Smooth muscle cell (in vitro differentiated cells): Measurements from ENCODE around the gene SNRPA. TPM values are rescaled to one million over a fixed set of nuclear protein-coding genes. Genes with fewer than 3 reads are reported as not detected.

ENCODE experiments used
- DNase-seq: peaks from one replicate; lab custom pipeline; 2025; ENCODE audit not compliant: unreplicated experiment; lab: John Stamatoyannopoulos, UW
- H2AFZ ChIP-seq: fragments of 200-600 bp; sonication (generic); 2 replicates; pipeline ENCODE4 v1.6.0; 2016; ENCODE audit warnings: antibody characterized with exemption, low read depth, mild to moderate bottlenecking
- H3F3A ChIP-seq: fragments of 200-600 bp; sonication (generic); 2 replicates; pipeline ENCODE4 v1.6.0; 2017; ENCODE audit warnings: antibody characterized with exemption, low read depth
- H3K27ac ChIP-seq: fragments of 200-600 bp; sonication (generic); 2 replicates; pipeline ENCODE4 v1.5.1; 2016; ENCODE audit warnings: low read depth, mild to moderate bottlenecking
- H3K27me3 ChIP-seq: fragments of 200-600 bp; sonication (generic); 2 replicates; pipeline ENCODE4 v1.6.1; 2016; ENCODE audit warnings: low read depth, mild to moderate bottlenecking
- H3K36me3 ChIP-seq: fragments of 200-600 bp; sonication (generic); 2 replicates; pipeline ENCODE4 v1.5.1; 2016; ENCODE audit warnings: low read depth
- H3K4me1 ChIP-seq: fragments of 200-600 bp; sonication (generic); 2 replicates; pipeline ENCODE4 v1.5.1; 2016; ENCODE audit warnings: low read depth
- H3K4me2 ChIP-seq: fragments of 200-600 bp; sonication (generic); 2 replicates; pipeline ENCODE4 v1.6.0; 2016; ENCODE audit warnings: mild to moderate bottlenecking
- H3K4me3 ChIP-seq: fragments of 200-600 bp; sonication (generic); 2 replicates; pipeline ENCODE4 v1.5.1; 2016; ENCODE audit warnings: mild to moderate bottlenecking
- H3K79me2 ChIP-seq: fragments of 200-600 bp; sonication (generic); 2 replicates; pipeline ENCODE4 v1.6.0; 2016; ENCODE audit warnings: low read depth, mild to moderate bottlenecking
- H3K9ac ChIP-seq: fragments of 200-600 bp; sonication (generic); 2 replicates; pipeline ENCODE4 v1.6.0; 2016; ENCODE audit warnings: low read depth
- H3K9me3 ChIP-seq: fragments of 200-600 bp; sonication (generic); replicated peaks from 2 replicates; pipeline ENCODE4 v1.5.1; 2016; ENCODE audit warnings: low read depth
- H4K20me1 ChIP-seq: fragments of 200-600 bp; sonication (generic); 2 replicates; pipeline ENCODE4 v1.6.0; 2016; ENCODE audit warnings: low read depth
- WGBS: methylation state at CpG from one replicate; pipeline ENCODE4 v1.1.7; 2016; ENCODE audit warnings: low lambda C conversion rate; 5-methylcytosine and 5-hydroxymethylcytosine counted together
- polyA plus RNA-seq: library from polyadenylated mRNA; unstranded; fragments of >200 nt; fragmentation: Nextera tagmentation; extraction: Ambion mirVana; gene quantifications from 2 replicates; pipeline ENCODE4 v1.2.1, GENCODE V29; 2016
- total RNA-seq: library from RNA; depleted of rRNA; stranded (reverse); fragments of >200 nt; gene quantifications from 2 replicates; pipeline ENCODE4 v1.2.3, GENCODE V29; 2014
- TF ChIP-seq, protein P1 (sequence below): fragments of 200-600 bp; sonication (generic); IDR thresholded peaks from 2 replicates; pipeline ENCODE4 v1.5.1; 2017; ENCODE audit warnings: borderline replicate concordance, mild to moderate bottlenecking, antibody characterized with exemption; ENCODE audit not compliant: insufficient read depth, poor library complexity, severe bottlenecking

The SNRPA gene
- total and polyA plus RNA-seq, 2 experiments from 2014 or later, result 30.3 to 87.7 TPM

DNA sequence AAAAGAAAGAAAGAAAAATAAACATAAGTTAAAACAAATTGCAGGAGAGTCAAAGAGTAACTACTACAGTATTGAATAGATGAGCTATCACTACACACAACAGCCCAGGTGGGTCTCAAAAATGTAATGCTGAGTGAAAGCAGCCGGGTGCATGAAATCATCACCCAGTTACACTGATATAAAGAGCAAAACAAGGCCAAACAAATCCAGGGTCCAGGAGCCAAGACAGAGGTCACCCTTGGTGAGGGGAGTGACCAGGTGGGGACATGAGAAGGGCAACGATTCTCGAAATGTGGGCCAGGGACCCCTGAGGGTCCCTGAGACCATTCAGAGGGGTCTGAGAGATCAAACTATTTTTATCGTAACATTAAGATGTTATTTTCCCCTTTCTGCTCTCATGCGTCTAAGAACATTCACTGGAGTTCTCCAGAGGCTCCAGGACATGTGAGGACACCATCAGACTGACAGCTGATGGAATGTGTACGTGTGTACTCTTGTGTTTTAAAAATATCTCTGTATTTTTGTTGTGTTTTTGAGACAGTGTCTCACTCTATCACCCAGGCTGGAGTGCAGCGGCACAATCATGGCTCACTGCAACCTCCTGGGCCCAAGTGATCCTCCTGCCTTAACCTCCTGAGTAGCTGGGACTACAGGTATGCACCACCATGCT, 44.9 kb upstream of the SNRPA start:
- Histone ChIP-seq H4K20me1 (no peaks in the 10 kb centered on the region), H3K79me2 (peaks cover 3% of the 10 kb centered on the region), H3K4me1 (no peaks in the 10 kb centered on the region), H3K27me3 (no peaks in the 10 kb centered on the region), H3K9me3 (no peaks in the 10 kb centered on the region), H2AFZ (no peak overlapping the region), H3K27ac (no peak overlapping the region), H3K4me3 (no peak overlapping the region), H3F3A (no peaks in the 10 kb centered on the region), H3K36me3 (no peaks in the 10 kb centered on the region), H3K4me2 (no peak overlapping the region), H3K9ac (no peak overlapping the region)
- TF ChIP-seq, protein P1, sequence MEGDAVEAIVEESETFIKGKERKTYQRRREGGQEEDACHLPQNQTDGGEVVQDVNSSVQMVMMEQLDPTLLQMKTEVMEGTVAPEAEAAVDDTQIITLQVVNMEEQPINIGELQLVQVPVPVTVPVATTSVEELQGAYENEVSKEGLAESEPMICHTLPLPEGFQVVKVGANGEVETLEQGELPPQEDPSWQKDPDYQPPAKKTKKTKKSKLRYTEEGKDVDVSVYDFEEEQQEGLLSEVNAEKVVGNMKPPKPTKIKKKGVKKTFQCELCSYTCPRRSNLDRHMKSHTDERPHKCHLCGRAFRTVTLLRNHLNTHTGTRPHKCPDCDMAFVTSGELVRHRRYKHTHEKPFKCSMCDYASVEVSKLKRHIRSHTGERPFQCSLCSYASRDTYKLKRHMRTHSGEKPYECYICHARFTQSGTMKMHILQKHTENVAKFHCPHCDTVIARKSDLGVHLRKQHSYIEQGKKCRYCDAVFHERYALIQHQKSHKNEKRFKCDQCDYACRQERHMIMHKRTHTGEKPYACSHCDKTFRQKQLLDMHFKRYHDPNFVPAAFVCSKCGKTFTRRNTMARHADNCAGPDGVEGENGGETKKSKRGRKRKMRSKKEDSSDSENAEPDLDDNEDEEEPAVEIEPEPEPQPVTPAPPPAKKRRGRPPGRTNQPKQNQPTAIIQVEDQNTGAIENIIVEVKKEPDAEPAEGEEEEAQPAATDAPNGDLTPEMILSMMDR, result no peak
- WGBS, result 98% methylated on average over 7 of the region's 7 CpGs
- DNase-seq, result no peak

DNA sequence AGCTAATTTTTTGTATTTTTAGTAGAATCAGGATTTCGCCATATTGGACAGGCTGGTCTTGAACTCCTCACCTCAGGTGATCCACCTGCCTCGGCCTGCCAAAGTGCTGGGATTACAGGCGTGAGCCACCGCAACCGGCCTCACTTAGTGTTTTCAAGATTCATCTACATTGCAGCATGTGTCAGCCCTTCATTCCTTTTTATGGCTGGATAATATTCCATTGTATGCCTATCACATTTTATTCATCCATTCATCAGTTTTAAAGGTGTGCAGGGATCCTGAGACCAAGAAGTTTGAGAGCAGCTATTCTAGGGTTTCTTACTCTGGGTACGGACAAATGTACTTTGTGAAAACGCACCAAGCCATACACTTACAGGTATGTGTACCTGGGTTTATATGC, 43.4 kb upstream of the SNRPA start:
- TF ChIP-seq, protein P1, result no peak
- no peaks in the 10 kb centered on the region for H3K9me3 ChIP-seq
- no peaks in the 10 kb centered on the region for H4K20me1 ChIP-seq
- H3K27ac ChIP-seq, result no peak overlapping the region
- H3K4me2 ChIP-seq, result no peak overlapping the region
- no peak overlapping the region for H2AFZ ChIP-seq
- no peaks in the 10 kb centered on the region for H3F3A ChIP-seq
- H3K4me3 ChIP-seq, result no peak overlapping the region
- H3K4me1 ChIP-seq, result no peaks in the 10 kb centered on the region
- H3K36me3 ChIP-seq, result no peaks in the 10 kb centered on the region
- no peak overlapping the region for H3K9ac ChIP-seq
- H3K79me2 ChIP-seq, result peaks cover 3% of the 10 kb centered on the region
- 94% methylated on average over 7 of the region's 7 CpGs for WGBS
- H3K27me3 ChIP-seq, result no peaks in the 10 kb centered on the region
- DNase-seq, result no peak

DNA sequence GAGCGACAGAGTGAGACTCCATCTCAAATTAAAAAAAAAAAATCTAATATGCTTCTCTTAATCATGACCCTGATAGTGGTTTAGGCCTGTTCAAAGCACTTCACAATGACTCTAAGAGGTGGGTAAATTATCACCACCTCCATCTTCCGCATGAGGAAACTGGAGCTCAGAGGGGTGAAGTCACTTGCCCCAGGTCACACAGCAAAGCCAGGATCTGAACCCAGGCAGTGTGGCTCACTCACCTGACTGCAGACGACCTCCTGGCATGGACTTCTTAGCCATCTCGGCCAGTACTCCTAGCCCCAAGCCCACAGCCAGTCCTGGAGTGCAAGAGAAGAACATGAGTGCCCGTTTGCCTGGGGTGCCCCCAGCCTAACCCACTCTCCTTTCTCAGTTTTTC, 41.2 kb upstream of the SNRPA start:
- Histone ChIP-seq H3K79me2 (peaks cover 3% of the 10 kb centered on the region), H3K9me3 (no peaks in the 10 kb centered on the region), H3K4me1 (no peaks in the 10 kb centered on the region), H3K4me2 (no peak overlapping the region), H3K27ac (no peak overlapping the region), H3K36me3 (no peaks in the 10 kb centered on the region), H3K27me3 (no peaks in the 10 kb centered on the region), H3F3A (no peaks in the 10 kb centered on the region), H3K4me3 (no peak overlapping the region), H4K20me1 (no peaks in the 10 kb centered on the region), H2AFZ (no peak overlapping the region), H3K9ac (no peak overlapping the region)
- TF ChIP-seq, protein P1, result no peak
- 93% methylated on average over 5 of the region's 5 CpGs for WGBS
- DNase-seq, result no peak

DNA sequence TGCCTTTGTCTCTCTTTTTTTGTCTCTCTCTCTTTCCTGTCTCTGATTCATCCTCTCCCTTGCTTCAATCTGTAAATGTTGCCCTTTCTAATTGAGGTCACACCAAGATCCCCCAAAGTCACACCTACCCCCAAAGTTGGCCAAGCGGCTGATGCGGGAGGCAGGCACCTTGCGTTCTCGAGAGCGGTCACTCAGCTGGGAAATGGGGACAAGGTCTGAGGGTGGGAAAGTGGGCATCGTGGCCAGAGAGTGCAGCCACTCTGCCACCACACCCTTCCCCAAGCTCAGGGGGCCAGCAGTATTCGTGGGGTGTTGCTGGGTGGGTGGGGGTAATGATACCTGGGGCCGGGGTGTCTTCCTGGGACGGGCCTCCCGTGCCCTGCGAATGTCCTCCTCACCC, 37.1 kb upstream of the SNRPA start:
- Histone ChIP-seq H3K4me2 (peak overlapping the region; percentile 85), H3K79me2 (peaks cover 17% of the 10 kb centered on the region), H3K4me3 (peak overlapping the region; percentile 78), H3K4me1 (no peaks in the 10 kb centered on the region), H4K20me1 (no peaks in the 10 kb centered on the region), H2AFZ (no peak overlapping the region), H3K27ac (peak overlapping the region; percentile 98), H3K36me3 (no peaks in the 10 kb centered on the region), H3K9ac (no peak overlapping the region), H3K27me3 (no peaks in the 10 kb centered on the region), H3K9me3 (no peaks in the 10 kb centered on the region), H3F3A (peaks cover 16% of the 10 kb centered on the region)
- TF ChIP-seq, protein P1, result no peak
- no peak for DNase-seq
- 97% methylated on average over 11 of the region's 11 CpGs for WGBS
